Cardiac muscle cell (in vitro differentiated cells and primary cell): ENCODE data around the gene POFUT2. TPM values are rescaled to one million over a fixed set of nuclear protein-coding genes. Genes with fewer than 3 reads are reported as not detected.

Experiments
- DNase-seq, 2 donors: peaks; one replicate each; pipeline versions ENCODE4 v3.0.0 to v3.0.0-alpha.2; 2010 to 2017; ENCODE audit warnings: low read depth in 1 of 2, low spot score in 1 of 2
- H3K27ac ChIP-seq: fragments of 200-600 bp; sonication (generic); 2 replicates; pipeline ENCODE4 v1.5.1; 2016
- H3K27me3 ChIP-seq: fragments of 200-600 bp; sonication (generic); 2 replicates; pipeline ENCODE4 v1.6.0; 2016; ENCODE audit warnings: control low read depth
- H3K36me3 ChIP-seq: fragments of 200-600 bp; sonication (generic); 2 replicates; pipeline ENCODE4 v1.5.1; 2016; ENCODE audit warnings: control low read depth
- H3K4me1 ChIP-seq: fragments of 200-600 bp; sonication (generic); 2 replicates; pipeline ENCODE4 v1.8.1; 2017; ENCODE audit warnings: low read depth, mild to moderate bottlenecking, mixed run types
- H3K4me3 ChIP-seq: fragments of 200-600 bp; sonication (generic); 2 replicates; pipeline ENCODE4 v1.5.1; 2016; ENCODE audit warnings: mild to moderate bottlenecking
- H3K9me3 ChIP-seq: fragments of 200-600 bp; sonication (generic); 2 replicates; pipeline ENCODE4 v1.5.1; 2017; ENCODE audit warnings: low read depth, mild to moderate bottlenecking, control low read depth
- polyA plus RNA-seq: library from polyadenylated mRNA; unstranded; fragments of >200 nt; fragmentation: Nextera tagmentation; extraction: Ambion mirVana; gene quantifications from 2 replicates; pipeline ENCODE4 v1.2.1, GENCODE V29; 2016
- total RNA-seq: library from RNA; depleted of rRNA; stranded (reverse); fragments of >200 nt; gene quantifications from 2 replicates; pipeline ENCODE4 v1.2.3, GENCODE V29; 2016
- TF ChIP-seq, protein P1 (sequence below): IDR thresholded peaks from 2 replicates; pipeline ENCODE4 v1.5.1; 2012; ENCODE audit warnings: low read depth, mild to moderate bottlenecking, low read length

The POFUT2 gene, protein sequence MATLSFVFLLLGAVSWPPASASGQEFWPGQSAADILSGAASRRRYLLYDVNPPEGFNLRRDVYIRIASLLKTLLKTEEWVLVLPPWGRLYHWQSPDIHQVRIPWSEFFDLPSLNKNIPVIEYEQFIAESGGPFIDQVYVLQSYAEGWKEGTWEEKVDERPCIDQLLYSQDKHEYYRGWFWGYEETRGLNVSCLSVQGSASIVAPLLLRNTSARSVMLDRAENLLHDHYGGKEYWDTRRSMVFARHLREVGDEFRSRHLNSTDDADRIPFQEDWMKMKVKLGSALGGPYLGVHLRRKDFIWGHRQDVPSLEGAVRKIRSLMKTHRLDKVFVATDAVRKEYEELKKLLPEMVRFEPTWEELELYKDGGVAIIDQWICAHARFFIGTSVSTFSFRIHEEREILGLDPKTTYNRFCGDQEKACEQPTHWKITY
- total RNA-seq (39.6 and 46.1 TPM in 2 replicates), polyA plus RNA-seq (46.8 and 50.4 TPM in 2 replicates)

DNA sequence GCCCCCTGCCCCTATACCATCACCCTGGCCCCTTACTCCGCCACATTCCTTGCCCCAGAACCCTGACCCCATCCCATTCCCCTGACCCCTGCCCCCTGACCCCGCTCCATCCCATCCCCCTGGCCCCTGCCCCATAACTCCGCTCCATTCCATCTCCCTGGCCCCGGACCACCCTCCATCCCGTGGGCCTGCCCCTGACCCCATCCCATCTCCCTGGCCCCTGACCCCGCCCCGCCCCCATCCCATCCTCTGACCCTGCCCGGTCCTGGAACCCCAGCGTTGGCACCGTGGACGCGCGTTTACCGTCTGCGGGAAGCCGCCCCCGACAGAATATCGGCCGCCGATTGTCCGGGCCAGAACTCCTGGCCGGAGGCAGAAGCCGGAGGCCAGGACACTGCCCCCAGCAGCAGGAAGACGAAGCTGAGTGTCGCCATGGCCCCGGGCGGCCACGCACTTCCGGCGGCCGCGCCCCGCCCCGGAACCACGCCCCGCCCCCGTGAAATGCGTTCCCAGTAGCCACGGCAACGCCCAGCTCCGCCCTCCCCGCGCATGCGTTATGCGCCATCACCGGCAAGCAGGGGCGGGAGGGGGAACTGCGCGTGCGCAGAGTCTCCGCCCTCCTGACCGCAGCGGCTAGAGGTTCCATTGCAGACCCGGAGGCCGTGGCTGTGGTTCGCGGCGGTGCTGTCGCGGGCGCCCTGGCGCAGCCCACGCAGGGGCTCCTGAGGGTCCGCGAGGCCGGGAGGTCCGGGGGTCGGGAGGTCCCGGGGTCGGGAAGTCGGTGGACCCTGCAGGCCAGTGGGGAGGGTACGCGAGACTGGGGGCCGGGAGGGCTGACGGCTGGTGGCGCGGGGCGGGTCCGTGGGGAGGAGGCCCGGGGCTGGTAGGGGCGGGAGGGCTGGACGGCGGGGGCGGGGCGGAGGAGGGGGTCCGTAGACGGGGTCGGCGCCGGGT, at the start of gene POFUT2:
TSS of gene POFUT2 (minus strand) at position 458 of the 954 bp plus-strand sequence. CDS start at position 434, 24 bp downstream.
- H3K36me3 ChIP-seq: peaks cover 20% of the 10 kb centered on the region
- TF ChIP-seq, protein P1, sequence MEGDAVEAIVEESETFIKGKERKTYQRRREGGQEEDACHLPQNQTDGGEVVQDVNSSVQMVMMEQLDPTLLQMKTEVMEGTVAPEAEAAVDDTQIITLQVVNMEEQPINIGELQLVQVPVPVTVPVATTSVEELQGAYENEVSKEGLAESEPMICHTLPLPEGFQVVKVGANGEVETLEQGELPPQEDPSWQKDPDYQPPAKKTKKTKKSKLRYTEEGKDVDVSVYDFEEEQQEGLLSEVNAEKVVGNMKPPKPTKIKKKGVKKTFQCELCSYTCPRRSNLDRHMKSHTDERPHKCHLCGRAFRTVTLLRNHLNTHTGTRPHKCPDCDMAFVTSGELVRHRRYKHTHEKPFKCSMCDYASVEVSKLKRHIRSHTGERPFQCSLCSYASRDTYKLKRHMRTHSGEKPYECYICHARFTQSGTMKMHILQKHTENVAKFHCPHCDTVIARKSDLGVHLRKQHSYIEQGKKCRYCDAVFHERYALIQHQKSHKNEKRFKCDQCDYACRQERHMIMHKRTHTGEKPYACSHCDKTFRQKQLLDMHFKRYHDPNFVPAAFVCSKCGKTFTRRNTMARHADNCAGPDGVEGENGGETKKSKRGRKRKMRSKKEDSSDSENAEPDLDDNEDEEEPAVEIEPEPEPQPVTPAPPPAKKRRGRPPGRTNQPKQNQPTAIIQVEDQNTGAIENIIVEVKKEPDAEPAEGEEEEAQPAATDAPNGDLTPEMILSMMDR: no peak
- H3K27ac ChIP-seq: peak within 1 kb of the TSS; percentile 81
- H3K9me3 ChIP-seq: no peaks in the 10 kb centered on the region
- H3K4me3 ChIP-seq: peak within 1 kb of the TSS; percentile 99
- H3K4me1 ChIP-seq: peaks cover 8% of the 10 kb centered on the region
- DNase-seq: peak; percentile 97
- H3K27me3 ChIP-seq: no peaks in the 10 kb centered on the region

DNA sequence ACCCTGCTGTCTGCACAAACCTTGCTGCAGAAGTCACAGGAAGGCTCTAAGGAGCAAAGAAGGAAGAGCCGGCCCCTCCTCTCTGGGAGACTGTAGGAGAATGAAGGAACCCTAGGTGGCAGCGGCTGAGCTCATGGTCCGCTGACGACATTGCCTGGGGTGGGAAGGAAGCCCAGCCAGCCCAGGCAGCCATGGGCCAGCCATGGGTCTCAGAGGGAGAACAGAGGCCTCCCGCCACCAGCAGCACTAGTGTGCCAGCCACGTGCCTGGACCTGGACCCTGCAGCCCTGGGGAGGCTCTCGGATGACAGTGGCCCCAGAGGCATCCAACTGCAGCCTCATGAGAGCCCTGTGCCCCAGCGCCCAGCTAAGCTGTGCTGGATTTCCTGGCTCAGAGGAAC, 49.2 kb upstream of the POFUT2 start:
- H3K4me1 ChIP-seq: peaks cover 4% of the 10 kb centered on the region
- no peaks in the 10 kb centered on the region for H3K36me3 ChIP-seq
- H3K27me3 ChIP-seq: no peaks in the 10 kb centered on the region
- no peak overlapping the region for H3K4me3 ChIP-seq
- TF ChIP-seq, protein P1: no peak
- no peak overlapping the region for H3K27ac ChIP-seq
- DNase-seq: peak in 1 of 2 donors; percentile 70
- H3K9me3 ChIP-seq: no peaks in the 10 kb centered on the region

DNA sequence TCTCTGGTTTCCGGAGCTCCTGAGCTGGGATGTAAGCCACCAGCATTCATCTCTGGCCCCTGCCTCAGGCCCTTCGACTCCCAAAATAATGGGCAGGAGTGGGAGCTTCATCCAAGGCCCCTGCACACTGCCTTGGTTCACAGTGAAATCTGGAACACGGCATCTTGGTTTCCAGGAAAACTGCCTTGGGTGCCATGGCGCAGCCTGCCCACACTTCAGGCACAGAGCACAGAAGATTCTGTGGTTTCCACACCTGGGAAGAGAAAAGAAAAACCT, 48.8 kb upstream of the POFUT2 start:
- Histone ChIP-seq H3K4me3 (no peak overlapping the region), H3K27me3 (no peaks in the 10 kb centered on the region), H3K27ac (no peak overlapping the region), H3K4me1 (peaks cover 8% of the 10 kb centered on the region), H3K36me3 (no peaks in the 10 kb centered on the region), H3K9me3 (no peaks in the 10 kb centered on the region)
- TF ChIP-seq, protein P1: no peak
- DNase-seq: no peak

DNA sequence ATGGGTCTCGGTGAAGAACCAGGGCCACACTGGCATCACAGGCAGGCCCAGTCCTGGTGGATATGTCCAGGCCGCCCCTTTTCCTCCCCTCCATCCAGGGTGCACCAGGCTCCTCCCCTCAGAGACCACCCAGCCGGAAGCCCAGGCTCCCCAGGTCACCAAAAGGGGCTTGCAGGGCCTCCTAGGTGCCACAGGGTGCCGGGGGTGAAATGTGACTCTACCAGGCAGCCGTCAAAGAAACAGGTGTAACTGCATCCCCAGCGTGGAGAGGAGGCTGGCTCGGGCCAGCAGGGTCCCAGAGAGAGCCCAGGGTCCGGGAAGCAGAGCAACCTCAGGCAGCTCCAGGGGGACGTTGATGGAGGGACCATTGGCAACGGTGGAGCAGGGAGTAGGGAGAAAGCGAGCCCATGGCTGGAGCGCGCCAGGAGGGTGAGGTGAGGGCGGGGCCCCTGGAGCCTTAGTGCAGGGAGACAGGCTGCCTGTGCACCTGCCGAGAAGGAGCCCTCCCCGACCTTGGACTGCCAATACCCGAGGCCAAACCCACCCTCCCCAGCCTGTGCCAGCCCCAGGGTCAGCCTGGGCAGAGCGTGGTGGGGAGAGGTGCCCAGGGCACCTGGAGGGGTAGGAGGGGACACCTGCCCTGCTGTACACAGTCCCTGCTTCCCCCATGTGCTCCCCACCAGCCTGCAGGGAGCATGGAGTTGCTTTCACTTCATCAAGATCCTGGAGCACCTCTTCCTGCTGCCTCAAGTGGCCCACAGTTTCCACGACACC, 48.3 kb upstream of the POFUT2 start:
- Histone ChIP-seq H3K27ac (no peak overlapping the region), H3K27me3 (no peaks in the 10 kb centered on the region), H3K9me3 (no peaks in the 10 kb centered on the region), H3K36me3 (no peaks in the 10 kb centered on the region), H3K4me1 (peaks cover 13% of the 10 kb centered on the region), H3K4me3 (no peak overlapping the region)
- TF ChIP-seq, protein P1: no peak
- DNase-seq: no peak

DNA sequence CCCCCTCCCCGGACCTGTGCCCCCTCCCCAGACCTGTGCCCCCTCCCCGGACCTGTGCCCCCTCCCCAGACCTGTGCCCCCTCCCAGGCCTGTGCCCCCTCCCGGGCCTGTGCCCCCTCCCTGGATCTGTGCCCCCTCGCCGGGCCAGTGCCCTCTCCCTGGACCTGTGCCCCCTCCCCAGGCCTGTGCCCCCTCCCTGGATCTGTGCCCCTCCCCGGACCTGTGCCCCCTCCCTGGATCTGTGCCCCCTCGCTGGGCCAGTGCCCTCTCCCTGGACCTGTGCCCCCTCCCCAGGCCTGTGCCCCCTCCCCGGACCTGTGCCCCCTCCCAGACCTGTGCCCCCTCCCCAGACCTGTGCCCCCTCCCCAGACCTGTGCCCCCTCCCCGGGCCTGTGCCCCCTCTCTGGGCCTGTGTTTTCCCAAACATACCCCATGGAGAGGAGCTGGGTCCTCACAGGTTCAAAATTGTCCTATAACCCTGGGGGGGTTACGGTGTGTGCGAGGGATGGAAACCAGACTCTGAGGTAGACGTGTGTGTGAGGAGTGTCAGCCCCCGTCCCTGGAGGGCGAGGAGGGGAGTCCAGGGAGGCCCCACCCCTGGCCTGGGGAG, 47.6 kb upstream of the POFUT2 start:
- Histone ChIP-seq H3K9me3 (no peaks in the 10 kb centered on the region), H3K27ac (no peak overlapping the region), H3K4me3 (no peak overlapping the region), H3K4me1 (peaks cover 20% of the 10 kb centered on the region), H3K36me3 (no peaks in the 10 kb centered on the region), H3K27me3 (no peaks in the 10 kb centered on the region)
- TF ChIP-seq, protein P1: no peak
- DNase-seq: no peak
